Dermis blood vessel endothelial cell (primary cell): Measurements from ENCODE around the gene ARHGAP26. TPM values are rescaled to one million over a fixed set of nuclear protein-coding genes. Genes with fewer than 3 reads are reported as not detected.

Source experiments
- DNase-seq: peaks from one replicate; pipeline ENCODE4 v3.0.0; 2010
- total RNA-seq: library from RNA; depleted of rRNA; stranded (reverse); fragments of >200 nt; gene quantifications from 2 replicates; pipeline ENCODE4 v1.2.3, GENCODE V29; 2014

The ARHGAP26 gene
- total RNA-seq, 1 donor from 2014 or later = 51.7 TPM

- no peak for DNase-seq
These were observed 358.4 kb downstream of the ARHGAP26 start for GRCh38 chr5:143128412-143129071.

- DNase-seq = no peak
These were observed 359.0 kb downstream of the ARHGAP26 start for GRCh38 chr5:143129203-143129602.

GRCh38 chr5:143129910-143130612 is 359.9 kb downstream of the ARHGAP26 start:
- DNase-seq = no peak

- no peak for DNase-seq
These were observed 360.6 kb downstream of the ARHGAP26 start for GRCh38 chr5:143130613-143131305.

- no peak for DNase-seq
These were observed 361.8 kb downstream of the ARHGAP26 start for GRCh38 chr5:143131972-143132371.

GRCh38 chr5:143132739-143133138 is 362.6 kb downstream of the ARHGAP26 start:
- no peak for DNase-seq

GRCh38 chr5:143133721-143134120 is 363.5 kb downstream of the ARHGAP26 start:
- no peak for DNase-seq

- no peak for DNase-seq
These were observed 364.1 kb downstream of the ARHGAP26 start for GRCh38 chr5:143134269-143134668.

- no peak for DNase-seq
These were observed 364.7 kb downstream of the ARHGAP26 start for GRCh38 chr5:143134900-143135299.

- DNase-seq = no peak
These were observed 365.8 kb downstream of the ARHGAP26 start for GRCh38 chr5:143135832-143136551.

GRCh38 chr5:143138839-143139238 is 368.7 kb downstream of the ARHGAP26 start:
- no peak for DNase-seq

GRCh38 chr5:143139585-143139984 is 369.4 kb downstream of the ARHGAP26 start:
- no peak for DNase-seq

GRCh38 chr5:143140492-143141203 is 370.5 kb downstream of the ARHGAP26 start:
- no peak for DNase-seq

GRCh38 chr5:143141652-143142051 is 371.5 kb downstream of the ARHGAP26 start:
- no peak for DNase-seq

GRCh38 chr5:143142596-143143435 is 372.6 kb downstream of the ARHGAP26 start:
- DNase-seq = no peak

- DNase-seq = no peak
These were observed 373.8 kb downstream of the ARHGAP26 start for GRCh38 chr5:143143973-143144372.

- DNase-seq = no peak
These were observed 375.3 kb downstream of the ARHGAP26 start for GRCh38 chr5:143145243-143146160.

- DNase-seq = no peak
These were observed 376.0 kb downstream of the ARHGAP26 start for GRCh38 chr5:143146161-143146560.

GRCh38 chr5:143147383-143147782 is 377.2 kb downstream of the ARHGAP26 start:
- DNase-seq = no peak

GRCh38 chr5:143147902-143148301 is 377.7 kb downstream of the ARHGAP26 start:
- DNase-seq = no peak
